Mesendoderm (in vitro differentiated cells): ENCODE measurements around the gene PPID.
"Not testable (repeated sequence)": the region's sequence is repeated elsewhere in the genome, so short reads cannot be mapped to it uniquely, and the experiment has no call there.

ENCODE experiments used
- DNase-seq: peaks from one replicate; pipeline ENCODE4 v3.0.0; 2013
- H2AK5ac ChIP-seq: 2 replicates; pipeline ENCODE4 v1.6.1; 2013; ENCODE audit warnings: low read length, inconsistent platforms
- H2BK120ac ChIP-seq: 2 replicates; pipeline ENCODE4 v1.6.1; 2013; ENCODE audit warnings: low read depth, mild to moderate bottlenecking, low read length, moderate library complexity, mixed read lengths
- H2BK15ac ChIP-seq: replicated peaks from 2 replicates; pipeline ENCODE4 v1.6.1; 2013; ENCODE audit warnings: low read depth, mild to moderate bottlenecking, moderate library complexity
- H2BK5ac ChIP-seq: 2 replicates; pipeline ENCODE4 v1.6.1; 2013; ENCODE audit warnings: low read length, inconsistent platforms
- H3K18ac ChIP-seq: 2 replicates; pipeline ENCODE4 v1.6.1; 2013; ENCODE audit warnings: mild to moderate bottlenecking, low read length, mixed read lengths
- H3K23ac ChIP-seq: one replicate; pipeline ENCODE4 v1.6.1; 2013; ENCODE audit warnings: low read length
- H3K27ac ChIP-seq: 2 replicates; pipeline ENCODE4 v1.5.1; 2013; ENCODE audit warnings: low read depth, mild to moderate bottlenecking, inconsistent platforms, low read length, moderate library complexity
- H3K27me3 ChIP-seq: 2 replicates; pipeline ENCODE4 v1.6.1; 2013; ENCODE audit warnings: low read length, control low read depth, mild to moderate bottlenecking, inconsistent platforms; ENCODE audit not compliant: insufficient read depth, poor library complexity
- H3K36me3 ChIP-seq: 2 replicates; pipeline ENCODE4 v1.6.1; 2013; ENCODE audit warnings: low read length, inconsistent platforms; ENCODE audit not compliant: control insufficient read depth, insufficient read depth
- H3K4ac ChIP-seq: one replicate; pipeline ENCODE4 v1.6.1; 2013; ENCODE audit warnings: low read depth, mild to moderate bottlenecking, low read length, moderate library complexity
- H3K4me1 ChIP-seq: 2 replicates; pipeline ENCODE4 v1.6.1; 2013; ENCODE audit warnings: low read depth, low read length, inconsistent platforms; ENCODE audit not compliant: control insufficient read depth
- H3K4me2 ChIP-seq: 2 replicates; pipeline ENCODE4 v1.6.1; 2013; ENCODE audit warnings: low read length
- H3K4me3 ChIP-seq: 2 replicates; pipeline ENCODE4 v1.5.1; 2013; ENCODE audit warnings: mild to moderate bottlenecking, low read length
- H3K56ac ChIP-seq: one replicate; pipeline ENCODE4 v1.6.1; 2013; ENCODE audit warnings: low read length
- H3K79me1 ChIP-seq: 2 replicates; pipeline ENCODE4 v1.6.1; 2013; ENCODE audit warnings: low read length, inconsistent platforms
- H3K79me2 ChIP-seq: 2 replicates; pipeline ENCODE4 v1.6.1; 2013; ENCODE audit warnings: mild to moderate bottlenecking, low read length; ENCODE audit not compliant: control insufficient read depth, insufficient read depth
- H3K9ac ChIP-seq: 2 replicates; pipeline ENCODE4 v1.6.1; 2013; ENCODE audit warnings: low read length, inconsistent platforms
- H4K5ac ChIP-seq: one replicate; pipeline ENCODE4 v1.6.1; 2013; ENCODE audit warnings: low read length
- H4K8ac ChIP-seq: one replicate; pipeline ENCODE4 v1.6.1; 2013; ENCODE audit warnings: low read depth, mild to moderate bottlenecking, control low read depth, low read length, moderate library complexity
- WGBS: extraction: QIAGEN DNeasy Blood & Tissue Kit; methylation state at CpG from one replicate; pipeline ENCODE4 v1.1.7; 2013; ENCODE audit warnings: low lambda C conversion rate, missing lambda C conversion rate; ENCODE audit not compliant: insufficient coverage; ENCODE audit errors: extremely low coverage; 5-methylcytosine and 5-hydroxymethylcytosine counted together

The PPID gene

GRCh38 chr4:158758703-158759102, 35.5 kb upstream of the PPID start:
- no peak overlapping the region for H4K5ac ChIP-seq

GRCh38 chr4:158758142-158758541, 34.9 kb upstream of the PPID start:
- Histone ChIP-seq H2BK15ac (no peak overlapping the region), H3K27me3 (no peaks in the 10 kb centered on the region), H2AK5ac (no peak overlapping the region), H3K18ac (no peak overlapping the region), H3K4me1 (no peaks in the 10 kb centered on the region), H3K9ac (no peak overlapping the region), H2BK5ac (no peak overlapping the region), H3K56ac (no peak overlapping the region), H3K4me2 (no peak overlapping the region), H3K36me3 (no peaks in the 10 kb centered on the region), H3K79me1 (no peaks in the 10 kb centered on the region), H4K8ac (no peak overlapping the region), H3K4ac (no peak overlapping the region), H3K4me3 (no peak overlapping the region), H4K5ac (no peak overlapping the region), H3K27ac (no peak overlapping the region), H2BK120ac (no peak overlapping the region), H3K23ac (no peak overlapping the region), H3K79me2 (no peaks in the 10 kb centered on the region)
- WGBS: no CpG with 5 or more reads among the region's 4 CpGs
- DNase-seq: no peak

More at GRCh38 chr4:158758703-158759102, 35.5 kb upstream of the PPID start:
- Histone ChIP-seq H3K79me1 (no peaks in the 10 kb centered on the region), H4K8ac (no peak overlapping the region), H3K27ac (no peak overlapping the region), H3K56ac (no peak overlapping the region), H3K4me3 (no peak overlapping the region), H3K23ac (no peak overlapping the region), H3K18ac (no peak overlapping the region), H2BK15ac (no peak overlapping the region), H3K4ac (no peak overlapping the region), H3K79me2 (no peaks in the 10 kb centered on the region), H3K4me1 (no peaks in the 10 kb centered on the region), H2BK120ac (no peak overlapping the region), H3K36me3 (no peaks in the 10 kb centered on the region), H3K4me2 (no peak overlapping the region), H2AK5ac (no peak overlapping the region), H3K9ac (no peak overlapping the region), H3K27me3 (no peaks in the 10 kb centered on the region), H2BK5ac (no peak overlapping the region)
- no CpG with 5 or more reads among the region's 4 CpGs for WGBS
- no peak for DNase-seq

GRCh38 chr4:158756588-158756987, 33.4 kb upstream of the PPID start:
- H3K36me3 ChIP-seq: no peaks in the 10 kb centered on the region
- no peak overlapping the region for H3K23ac ChIP-seq
- H3K18ac ChIP-seq: no peak overlapping the region
- H3K27me3 ChIP-seq: no peaks in the 10 kb centered on the region
- H3K79me2 ChIP-seq: no peaks in the 10 kb centered on the region
- H3K56ac ChIP-seq: no peak overlapping the region
- no peak overlapping the region for H3K4me3 ChIP-seq
- no peak overlapping the region for H4K8ac ChIP-seq
- H2BK120ac ChIP-seq: no peak overlapping the region
- DNase-seq: no peak
- H2AK5ac ChIP-seq: no peak overlapping the region
- H3K4me2 ChIP-seq: no peak overlapping the region
- H3K27ac ChIP-seq: no peak overlapping the region
- H3K4ac ChIP-seq: no peak overlapping the region
- no peaks in the 10 kb centered on the region for H3K4me1 ChIP-seq
- no peak overlapping the region for H3K9ac ChIP-seq
- H4K5ac ChIP-seq: no peak overlapping the region
- H2BK15ac ChIP-seq: no peak overlapping the region
- no peaks in the 10 kb centered on the region for H3K79me1 ChIP-seq
- no peak overlapping the region for H2BK5ac ChIP-seq

GRCh38 chr4:158755819-158756218, 32.6 kb upstream of the PPID start:
- not testable (repeated sequence) for H3K27ac ChIP-seq, H4K8ac ChIP-seq
- no CpG with 5 or more reads among the region's 7 CpGs for WGBS

GRCh38 chr4:158754385-158755180, 31.4 kb upstream of the PPID start:
- H2BK120ac ChIP-seq: no peak overlapping the region
- no CpG with 5 or more reads among the region's 5 CpGs for WGBS
- H3K4me3 ChIP-seq: no peak overlapping the region
- H4K8ac ChIP-seq: no peak overlapping the region
- no peak overlapping the region for H4K5ac ChIP-seq
- no peak overlapping the region for H3K18ac ChIP-seq
- H2BK15ac ChIP-seq: no peak overlapping the region
- no peaks in the 10 kb centered on the region for H3K79me2 ChIP-seq
- H3K4ac ChIP-seq: no peak overlapping the region
- H3K9ac ChIP-seq: no peak overlapping the region
- DNase-seq: no peak
- no peaks in the 10 kb centered on the region for H3K36me3 ChIP-seq
- H2AK5ac ChIP-seq: no peak overlapping the region
- no peak overlapping the region for H2BK5ac ChIP-seq
- H3K27ac ChIP-seq: no peak overlapping the region
- H3K79me1 ChIP-seq: no peaks in the 10 kb centered on the region
- H3K56ac ChIP-seq: no peak overlapping the region
- no peaks in the 10 kb centered on the region for H3K4me1 ChIP-seq
- H3K27me3 ChIP-seq: no peaks in the 10 kb centered on the region
- H3K23ac ChIP-seq: no peak overlapping the region
- H3K4me2 ChIP-seq: no peak overlapping the region

More at GRCh38 chr4:158755819-158756218, 32.6 kb upstream of the PPID start:
- H4K5ac ChIP-seq, H3K79me1 ChIP-seq, H3K9ac ChIP-seq, H3K4me2 ChIP-seq, H3K27me3 ChIP-seq, H3K18ac ChIP-seq, H3K56ac ChIP-seq, H3K23ac ChIP-seq, H2BK15ac ChIP-seq, H2BK5ac ChIP-seq, H2BK120ac ChIP-seq, DNase-seq, H3K4ac ChIP-seq, H3K4me3 ChIP-seq, H2AK5ac ChIP-seq, H3K36me3 ChIP-seq, H3K79me2 ChIP-seq, H3K4me1 ChIP-seq: not testable (repeated sequence)

- Histone ChIP-seq H3K36me3 (no peaks in the 10 kb centered on the region), H2BK120ac (no peak overlapping the region), H3K4me1 (no peaks in the 10 kb centered on the region), H3K27me3 (no peaks in the 10 kb centered on the region), H3K79me2 (no peaks in the 10 kb centered on the region), H3K4me2 (no peak overlapping the region), H2BK15ac (no peak overlapping the region), H3K79me1 (no peaks in the 10 kb centered on the region), H3K56ac (no peak overlapping the region), H3K18ac (no peak overlapping the region), H3K23ac (no peak overlapping the region), H3K27ac (no peak overlapping the region), H4K5ac (no peak overlapping the region), H2AK5ac (no peak overlapping the region), H3K9ac (no peak overlapping the region), H4K8ac (no peak overlapping the region), H2BK5ac (no peak overlapping the region), H3K4me3 (no peak overlapping the region), H3K4ac (no peak overlapping the region)
- no CpG with 5 or more reads among the region's 3 CpGs for WGBS
- DNase-seq: no peak
Measured at GRCh38 chr4:158750379-158750778, 27.2 kb upstream of the PPID start.
